HL-60 (cell line): ENCODE data around the gene SETD4.

Source experiments
- DNase-seq, 2 experiments: peaks; one replicate each; pipeline ENCODE4 v3.0.0-alpha.2; 2010 to 2020; ENCODE audit warnings: low read depth in 1 of 2, low spot score in 1 of 2
- H3K27ac ChIP-seq: fragments of 250-450 bp; sonication (Bioruptor Pico); replicated peaks from 2 replicates; pipeline ENCODE4 v1.5.1; 2020; ENCODE audit warnings: mild to moderate bottlenecking, moderate library complexity
- H3K27me3 ChIP-seq: fragments of 250-450 bp; sonication (Bioruptor Pico); 2 replicates; pipeline ENCODE4 v1.5.1; 2021; ENCODE audit warnings: mild to moderate bottlenecking, moderate library complexity; ENCODE audit not compliant: insufficient read depth, poor library complexity, severe bottlenecking
- H3K4me3 ChIP-seq: replicated peaks from 2 replicates; pipeline ENCODE4 v1.5.1; 2011; ENCODE audit warnings: mild to moderate bottlenecking, control low read depth, low read length; ENCODE audit not compliant: insufficient read depth
- GABPA ChIP-seq: IDR thresholded peaks from 2 replicates; pipeline ENCODE4 v1.6.1; 2012; ENCODE audit warnings: low read depth
- POLR2AphosphoS5 ChIP-seq: IDR thresholded peaks from 2 replicates; pipeline ENCODE4 v1.6.1; 2012; ENCODE audit warnings: low read depth
- SPI1 ChIP-seq: IDR thresholded peaks from 2 replicates; pipeline ENCODE4 v1.6.1; 2012; ENCODE audit warnings: low read depth, mild to moderate bottlenecking, borderline replicate concordance
- TF ChIP-seq, protein P1 (sequence below): IDR thresholded peaks from 2 replicates; pipeline ENCODE4 v1.6.1; 2012; ENCODE audit warnings: low read depth; ENCODE audit not compliant: insufficient replicate concordance
- TF ChIP-seq, protein P2 (sequence below): IDR thresholded peaks from one replicate; pipeline ENCODE4 v1.5.1; 2011; ENCODE audit warnings: low read length, control low read depth, inconsistent platforms; ENCODE audit not compliant: insufficient read depth

Gene SETD4

DNA sequence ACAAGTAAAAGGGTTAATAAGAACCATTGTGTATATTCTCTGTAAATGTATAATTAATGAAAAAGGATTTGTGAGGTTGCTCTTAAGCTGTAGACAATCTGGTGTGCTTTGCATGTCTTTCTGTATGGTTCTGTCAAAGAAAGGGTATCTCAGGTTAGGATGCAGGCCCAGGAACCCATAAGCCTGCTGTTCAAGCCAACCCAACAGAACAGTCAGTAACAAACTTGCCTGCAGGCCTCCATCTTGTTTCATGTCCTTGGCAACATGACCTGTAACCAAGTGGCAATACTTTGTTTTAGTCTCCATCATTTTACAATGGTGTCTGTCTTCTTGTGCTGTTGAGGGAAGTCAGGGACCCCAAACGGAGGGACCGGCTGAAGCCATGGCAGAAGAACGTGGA, 38.7 kb upstream of the SETD4 start:
- H3K4me3 ChIP-seq = no peak overlapping the region
- TF ChIP-seq, protein P1, sequence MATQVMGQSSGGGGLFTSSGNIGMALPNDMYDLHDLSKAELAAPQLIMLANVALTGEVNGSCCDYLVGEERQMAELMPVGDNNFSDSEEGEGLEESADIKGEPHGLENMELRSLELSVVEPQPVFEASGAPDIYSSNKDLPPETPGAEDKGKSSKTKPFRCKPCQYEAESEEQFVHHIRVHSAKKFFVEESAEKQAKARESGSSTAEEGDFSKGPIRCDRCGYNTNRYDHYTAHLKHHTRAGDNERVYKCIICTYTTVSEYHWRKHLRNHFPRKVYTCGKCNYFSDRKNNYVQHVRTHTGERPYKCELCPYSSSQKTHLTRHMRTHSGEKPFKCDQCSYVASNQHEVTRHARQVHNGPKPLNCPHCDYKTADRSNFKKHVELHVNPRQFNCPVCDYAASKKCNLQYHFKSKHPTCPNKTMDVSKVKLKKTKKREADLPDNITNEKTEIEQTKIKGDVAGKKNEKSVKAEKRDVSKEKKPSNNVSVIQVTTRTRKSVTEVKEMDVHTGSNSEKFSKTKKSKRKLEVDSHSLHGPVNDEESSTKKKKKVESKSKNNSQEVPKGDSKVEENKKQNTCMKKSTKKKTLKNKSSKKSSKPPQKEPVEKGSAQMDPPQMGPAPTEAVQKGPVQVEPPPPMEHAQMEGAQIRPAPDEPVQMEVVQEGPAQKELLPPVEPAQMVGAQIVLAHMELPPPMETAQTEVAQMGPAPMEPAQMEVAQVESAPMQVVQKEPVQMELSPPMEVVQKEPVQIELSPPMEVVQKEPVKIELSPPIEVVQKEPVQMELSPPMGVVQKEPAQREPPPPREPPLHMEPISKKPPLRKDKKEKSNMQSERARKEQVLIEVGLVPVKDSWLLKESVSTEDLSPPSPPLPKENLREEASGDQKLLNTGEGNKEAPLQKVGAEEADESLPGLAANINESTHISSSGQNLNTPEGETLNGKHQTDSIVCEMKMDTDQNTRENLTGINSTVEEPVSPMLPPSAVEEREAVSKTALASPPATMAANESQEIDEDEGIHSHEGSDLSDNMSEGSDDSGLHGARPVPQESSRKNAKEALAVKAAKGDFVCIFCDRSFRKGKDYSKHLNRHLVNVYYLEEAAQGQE = no peak
- no peak overlapping the region for H3K27ac ChIP-seq
- H3K27me3 ChIP-seq = no peaks in the 10 kb centered on the region
- DNase-seq = no peak

DNA sequence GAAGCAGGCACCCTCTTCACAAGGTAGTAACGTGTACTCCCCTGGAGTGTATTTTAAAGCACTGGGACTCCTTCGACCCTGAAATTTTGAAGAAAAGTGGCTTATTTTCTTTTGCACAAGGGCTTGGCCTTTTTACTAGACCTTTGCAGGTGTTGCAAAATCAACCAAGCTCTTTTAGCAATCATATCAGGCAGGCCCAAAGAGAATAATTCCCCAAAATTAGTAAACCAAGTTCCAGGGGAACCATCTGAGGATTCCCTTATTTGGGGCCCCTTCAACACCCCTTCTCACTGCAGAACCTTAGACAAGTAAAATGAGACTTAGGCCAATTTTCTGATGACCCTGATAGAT, 37.8 kb upstream of the SETD4 start:
- no peak for DNase-seq
- no peak for TF ChIP-seq GABPA
- TF ChIP-seq, protein P2, sequence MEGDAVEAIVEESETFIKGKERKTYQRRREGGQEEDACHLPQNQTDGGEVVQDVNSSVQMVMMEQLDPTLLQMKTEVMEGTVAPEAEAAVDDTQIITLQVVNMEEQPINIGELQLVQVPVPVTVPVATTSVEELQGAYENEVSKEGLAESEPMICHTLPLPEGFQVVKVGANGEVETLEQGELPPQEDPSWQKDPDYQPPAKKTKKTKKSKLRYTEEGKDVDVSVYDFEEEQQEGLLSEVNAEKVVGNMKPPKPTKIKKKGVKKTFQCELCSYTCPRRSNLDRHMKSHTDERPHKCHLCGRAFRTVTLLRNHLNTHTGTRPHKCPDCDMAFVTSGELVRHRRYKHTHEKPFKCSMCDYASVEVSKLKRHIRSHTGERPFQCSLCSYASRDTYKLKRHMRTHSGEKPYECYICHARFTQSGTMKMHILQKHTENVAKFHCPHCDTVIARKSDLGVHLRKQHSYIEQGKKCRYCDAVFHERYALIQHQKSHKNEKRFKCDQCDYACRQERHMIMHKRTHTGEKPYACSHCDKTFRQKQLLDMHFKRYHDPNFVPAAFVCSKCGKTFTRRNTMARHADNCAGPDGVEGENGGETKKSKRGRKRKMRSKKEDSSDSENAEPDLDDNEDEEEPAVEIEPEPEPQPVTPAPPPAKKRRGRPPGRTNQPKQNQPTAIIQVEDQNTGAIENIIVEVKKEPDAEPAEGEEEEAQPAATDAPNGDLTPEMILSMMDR = no peak
- no peak for TF ChIP-seq SPI1
- TF ChIP-seq POLR2AphosphoS5 = no peak
- TF ChIP-seq, protein P1 = no peak
- Histone ChIP-seq H3K27ac (no peak overlapping the region), H3K27me3 (no peaks in the 10 kb centered on the region), H3K4me3 (no peak overlapping the region)

DNA sequence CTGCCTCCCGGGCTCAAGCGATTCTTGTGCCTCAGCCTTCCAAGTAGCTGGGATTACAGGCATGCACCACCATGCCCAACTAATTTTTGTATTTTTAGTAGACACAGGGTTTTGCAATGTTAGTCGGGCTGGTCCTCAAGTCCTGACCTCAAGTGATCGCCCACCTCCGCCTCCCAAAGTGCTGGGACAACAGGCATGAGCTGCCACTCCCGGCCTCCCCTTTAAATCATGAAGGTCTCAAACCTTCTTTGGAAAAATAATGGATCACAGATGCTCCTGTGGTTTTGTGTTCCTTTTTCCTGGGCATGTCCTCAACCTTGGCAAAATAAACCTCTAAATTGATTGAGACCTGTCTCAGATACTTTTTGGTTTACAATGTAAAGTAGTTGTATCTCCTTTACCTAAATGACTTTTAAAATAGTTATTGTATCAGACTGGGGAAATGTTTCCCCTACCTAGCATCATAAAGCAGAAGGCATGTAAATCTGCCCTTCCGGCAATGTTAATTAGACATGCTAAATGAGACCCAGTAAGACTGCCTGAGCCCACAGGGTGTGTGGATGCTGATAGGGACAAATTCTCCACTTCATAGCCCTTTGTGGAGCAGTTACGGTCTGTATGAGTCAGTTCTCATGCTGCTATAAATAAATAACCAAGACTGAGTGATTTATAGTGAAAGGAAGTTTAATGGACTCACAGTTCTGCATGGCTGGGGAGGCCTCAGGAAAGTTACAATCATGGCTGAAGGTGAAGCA, 37.3 kb upstream of the SETD4 start:
- TF ChIP-seq GABPA (no peak), POLR2AphosphoS5 (no peak), SPI1 (no peak)
- TF ChIP-seq, protein P2 = no peak
- TF ChIP-seq, protein P1 = no peak
- no peak for DNase-seq
- no peaks in the 10 kb centered on the region for H3K27me3 ChIP-seq
- no peak overlapping the region for H3K4me3 ChIP-seq
- no peak overlapping the region for H3K27ac ChIP-seq
